ENCODE data around the gene GPSM1.

GPSM1 gene

DNA sequence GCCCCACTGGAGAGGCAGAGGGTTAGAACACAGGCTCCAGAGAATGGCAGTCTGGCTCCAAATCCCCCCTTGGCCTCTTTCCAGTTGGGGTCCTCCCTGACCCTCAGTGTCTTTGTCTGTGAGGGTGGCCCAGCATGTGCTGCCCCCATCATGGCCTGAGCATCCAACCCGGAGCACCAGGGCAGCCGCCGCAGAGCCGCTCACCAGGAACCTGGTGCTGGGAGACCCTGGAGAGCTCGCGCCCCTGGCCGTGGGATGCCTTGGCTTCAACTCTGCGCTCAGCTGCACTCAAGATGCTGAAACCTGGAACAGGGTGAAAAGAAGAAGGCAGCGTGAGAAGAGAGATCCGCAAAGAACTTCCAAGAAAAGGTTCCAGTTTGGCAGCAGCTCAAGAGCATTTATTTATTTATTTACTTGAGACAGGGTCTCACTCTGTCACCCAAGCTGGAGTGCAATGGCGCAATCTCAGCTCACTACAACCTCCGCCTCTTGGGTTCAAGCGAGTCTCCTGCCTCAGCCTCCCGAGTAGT is 27.3 kb upstream of the GPSM1 start:
- TF ChIP-seq, protein P1, sequence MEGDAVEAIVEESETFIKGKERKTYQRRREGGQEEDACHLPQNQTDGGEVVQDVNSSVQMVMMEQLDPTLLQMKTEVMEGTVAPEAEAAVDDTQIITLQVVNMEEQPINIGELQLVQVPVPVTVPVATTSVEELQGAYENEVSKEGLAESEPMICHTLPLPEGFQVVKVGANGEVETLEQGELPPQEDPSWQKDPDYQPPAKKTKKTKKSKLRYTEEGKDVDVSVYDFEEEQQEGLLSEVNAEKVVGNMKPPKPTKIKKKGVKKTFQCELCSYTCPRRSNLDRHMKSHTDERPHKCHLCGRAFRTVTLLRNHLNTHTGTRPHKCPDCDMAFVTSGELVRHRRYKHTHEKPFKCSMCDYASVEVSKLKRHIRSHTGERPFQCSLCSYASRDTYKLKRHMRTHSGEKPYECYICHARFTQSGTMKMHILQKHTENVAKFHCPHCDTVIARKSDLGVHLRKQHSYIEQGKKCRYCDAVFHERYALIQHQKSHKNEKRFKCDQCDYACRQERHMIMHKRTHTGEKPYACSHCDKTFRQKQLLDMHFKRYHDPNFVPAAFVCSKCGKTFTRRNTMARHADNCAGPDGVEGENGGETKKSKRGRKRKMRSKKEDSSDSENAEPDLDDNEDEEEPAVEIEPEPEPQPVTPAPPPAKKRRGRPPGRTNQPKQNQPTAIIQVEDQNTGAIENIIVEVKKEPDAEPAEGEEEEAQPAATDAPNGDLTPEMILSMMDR (conservative IDR thresholded peaks at IDR 0.05; ENCODE audit: control insufficient read depth, insufficient read depth, low read depth, low read length), result no peak
- H3K4me3 ChIP-seq (ENCODE audit: control insufficient read depth, low read depth, low read length), result no peak overlapping the region
- DNase-seq (ENCODE audit: low read depth), result no peak

DNA sequence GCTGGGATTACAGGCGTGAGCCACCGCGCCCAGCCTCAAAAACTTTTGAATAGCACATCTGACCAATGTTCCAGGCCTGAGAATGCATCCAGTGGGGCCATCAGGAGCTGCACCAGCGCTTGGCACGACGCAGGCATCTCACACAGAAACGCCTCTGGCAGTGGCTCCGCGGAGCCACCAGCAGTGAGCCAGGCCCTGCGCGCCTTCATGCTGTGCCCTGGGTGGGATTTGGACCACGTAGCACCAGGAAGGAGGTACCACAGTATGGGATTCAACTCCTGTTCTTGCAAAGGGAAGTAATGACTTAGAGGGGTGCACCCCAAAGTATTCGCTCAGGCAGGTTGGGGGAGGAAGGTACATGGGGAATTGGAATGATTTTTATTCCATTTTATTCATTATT is 26.5 kb upstream of the GPSM1 start:
- no peak overlapping the region for H3K4me3 ChIP-seq (ENCODE audit: control insufficient read depth, low read depth, low read length)
- DNase-seq (ENCODE audit: low read depth), result no peak
- TF ChIP-seq, protein P1 (conservative IDR thresholded peaks at IDR 0.05; ENCODE audit: control insufficient read depth, insufficient read depth, low read depth, low read length), result no peak

DNA sequence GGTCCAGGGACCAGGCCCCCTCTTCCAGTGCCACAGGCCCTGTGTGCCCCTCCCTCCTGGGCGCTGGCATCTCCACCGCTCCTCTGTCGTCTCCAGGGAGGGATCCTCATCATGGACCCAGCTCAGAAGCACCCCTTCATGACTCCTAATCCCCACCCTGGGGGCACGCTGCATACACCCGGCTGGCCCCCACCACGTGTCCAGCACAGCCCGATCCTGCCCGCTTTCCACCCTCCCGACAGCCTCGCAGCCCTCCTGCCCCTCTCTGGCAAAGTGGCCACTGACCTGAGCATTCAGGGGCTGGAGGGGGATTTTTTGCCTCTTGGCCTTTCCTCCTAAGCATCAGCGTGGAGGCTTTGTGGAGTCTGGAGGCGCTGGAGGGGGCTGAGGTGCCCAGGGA is 24.8 kb upstream of the GPSM1 start:
- no peak for DNase-seq (ENCODE audit: low read depth)
- TF ChIP-seq, protein P1 (conservative IDR thresholded peaks at IDR 0.05; ENCODE audit: control insufficient read depth, insufficient read depth, low read depth, low read length), result no peak
- no peak overlapping the region for H3K4me3 ChIP-seq (ENCODE audit: control insufficient read depth, low read depth, low read length)

DNA sequence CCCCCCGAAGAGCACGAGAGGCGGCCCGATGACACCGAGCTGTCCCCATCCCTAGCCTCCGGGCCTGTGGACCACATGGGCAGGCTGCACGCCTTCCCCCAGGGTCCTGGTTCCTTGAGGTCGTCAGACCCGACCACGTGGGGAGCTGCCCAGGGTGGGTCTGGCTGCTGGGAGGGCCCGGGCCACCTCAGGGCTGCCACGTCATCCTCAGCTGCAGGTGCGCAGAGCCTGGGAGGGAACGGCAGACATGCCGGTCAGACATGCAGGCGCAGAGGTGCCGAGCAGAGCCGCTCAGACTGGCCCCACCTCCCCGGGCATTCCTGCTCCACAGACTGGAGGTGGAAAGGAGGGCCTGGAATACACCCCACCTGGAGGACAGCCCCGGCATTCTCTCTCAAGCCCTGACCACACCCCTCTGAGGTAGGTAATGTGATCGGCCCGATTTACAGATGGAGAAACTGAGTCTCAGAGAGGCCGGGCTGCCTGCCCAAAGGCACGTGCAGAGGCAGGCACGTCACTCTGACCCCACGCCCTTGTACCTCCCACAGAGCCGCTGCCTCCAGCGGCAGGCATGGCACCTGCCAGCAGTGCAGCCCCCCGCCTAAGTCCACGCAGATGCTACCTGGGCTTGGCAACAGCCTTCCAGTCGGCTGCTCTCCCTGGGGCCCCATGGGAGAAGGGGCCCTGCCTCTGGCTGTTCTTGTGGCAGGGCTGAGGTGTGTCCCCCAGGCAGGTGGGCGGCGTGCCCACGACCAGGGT is 24.1 kb upstream of the GPSM1 start:
- no peak overlapping the region for H3K4me3 ChIP-seq (ENCODE audit: control insufficient read depth, low read depth, low read length)
- DNase-seq (ENCODE audit: low read depth), result no peak
- TF ChIP-seq, protein P1 (conservative IDR thresholded peaks at IDR 0.05; ENCODE audit: control insufficient read depth, insufficient read depth, low read depth, low read length), result no peak

DNA sequence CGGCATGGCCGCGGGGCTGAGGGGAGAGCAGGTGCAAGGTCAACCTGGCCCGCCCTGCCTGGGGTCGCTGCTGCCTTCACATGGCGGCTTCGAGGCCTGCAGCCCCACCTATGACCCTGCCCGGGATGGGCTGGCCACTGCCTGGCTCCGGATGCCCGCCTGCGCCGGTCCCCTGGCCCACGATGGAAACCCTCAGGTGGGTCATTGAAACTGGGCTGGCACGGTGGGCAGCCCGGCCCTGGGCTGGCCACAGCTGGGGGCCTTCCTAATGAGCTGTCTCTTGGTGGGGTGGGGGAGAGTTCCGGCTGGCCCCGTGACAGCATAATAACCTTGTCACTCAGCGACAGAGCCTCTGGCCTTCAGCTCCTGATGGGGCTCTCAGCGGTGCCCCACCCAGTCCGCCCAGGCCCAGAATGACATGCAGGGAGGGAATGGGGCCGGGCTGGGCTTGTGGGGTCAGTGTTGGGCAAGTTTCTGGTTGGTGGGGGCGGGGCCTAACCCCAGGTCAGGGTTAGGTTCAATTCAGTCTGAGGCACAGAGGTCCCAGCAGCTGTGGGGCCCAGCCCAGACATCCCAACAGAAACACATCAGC is 23.4 kb upstream of the GPSM1 start, which contains the start of gene CCDC187:
TSS of gene CCDC187 (minus strand) at position 270 of the 592 bp plus-strand sequence. CDS start at position 6, 264 bp downstream.
- TF ChIP-seq, protein P1 (conservative IDR thresholded peaks at IDR 0.05; ENCODE audit: control insufficient read depth, insufficient read depth, low read depth, low read length), result no peak
- no peak within 1 kb of the TSS for H3K4me3 ChIP-seq (ENCODE audit: control insufficient read depth, low read depth, low read length)
- DNase-seq (ENCODE audit: low read depth), result no peak

DNA sequence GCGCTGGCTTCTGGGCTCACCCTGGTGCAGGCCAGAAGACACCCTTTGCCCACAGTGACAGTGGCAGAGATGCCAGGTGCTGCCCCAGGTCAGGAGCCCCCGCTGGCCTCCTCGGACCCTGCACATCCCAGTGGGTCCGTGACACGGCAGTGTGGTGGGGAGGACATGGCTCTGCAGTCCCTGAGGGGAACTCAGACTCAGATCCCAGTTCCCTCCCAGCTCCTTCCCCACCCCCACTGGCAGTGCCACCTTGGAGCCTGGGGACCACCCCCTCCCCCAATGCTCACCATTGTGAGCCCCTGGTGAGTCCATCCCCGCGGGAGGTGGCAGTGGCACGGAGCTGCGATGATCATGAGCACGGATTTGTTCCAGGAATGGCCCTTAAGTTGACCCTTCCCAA is 22.9 kb upstream of the GPSM1 start:
- TF ChIP-seq, protein P1 (conservative IDR thresholded peaks at IDR 0.05; ENCODE audit: control insufficient read depth, insufficient read depth, low read depth, low read length), result no peak
- no peak overlapping the region for H3K4me3 ChIP-seq (ENCODE audit: control insufficient read depth, low read depth, low read length)
- DNase-seq (ENCODE audit: low read depth), result no peak

Data from fibroblast of mammary gland (primary cell).